ENCODE measurements around the gene C1QTNF8.

Gene C1QTNF8

DNA sequence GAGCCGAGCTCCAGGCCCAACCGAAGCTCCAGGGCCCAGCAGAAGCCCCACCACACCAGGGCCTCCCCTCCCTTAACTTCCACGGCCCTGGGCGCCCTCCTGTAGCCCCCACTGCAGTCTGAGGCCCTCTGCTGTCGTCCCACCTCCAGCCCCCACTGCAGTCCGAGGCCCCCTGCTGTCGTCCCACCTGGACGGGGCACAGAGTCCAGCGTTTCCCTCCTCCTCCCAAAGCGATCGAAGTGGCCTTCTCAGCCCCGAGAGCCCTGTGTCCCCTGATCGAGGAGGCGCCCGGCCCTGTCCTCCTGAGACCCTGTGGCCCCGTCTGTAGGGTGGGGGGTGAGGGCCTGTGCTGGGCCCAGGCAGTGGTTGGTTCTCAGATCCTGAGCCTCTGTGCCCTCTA is 31.1 kb upstream of the C1QTNF8 start:
- no peak for DNase-seq

DNA sequence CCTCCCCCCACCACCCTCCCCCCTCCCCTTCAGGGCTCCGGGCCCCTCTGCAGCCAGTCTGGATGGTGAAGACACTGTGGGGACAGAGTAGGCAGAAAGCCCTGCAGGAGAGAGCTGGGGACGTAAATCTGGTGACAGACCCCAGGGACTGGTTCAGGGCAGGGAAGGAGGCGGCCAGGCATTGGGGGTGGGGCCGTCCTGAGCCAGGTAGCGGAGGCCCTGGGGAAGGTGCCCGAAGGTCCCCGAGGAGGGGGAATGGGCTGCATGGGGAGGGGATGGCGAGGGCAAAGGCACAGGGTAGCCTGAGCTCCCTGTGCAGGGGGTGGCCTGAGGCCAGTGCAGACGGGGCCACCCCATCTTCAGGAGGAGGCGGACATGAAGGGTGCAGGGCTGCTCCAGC is 30.5 kb upstream of the C1QTNF8 start:
- DNase-seq: no peak

DNA sequence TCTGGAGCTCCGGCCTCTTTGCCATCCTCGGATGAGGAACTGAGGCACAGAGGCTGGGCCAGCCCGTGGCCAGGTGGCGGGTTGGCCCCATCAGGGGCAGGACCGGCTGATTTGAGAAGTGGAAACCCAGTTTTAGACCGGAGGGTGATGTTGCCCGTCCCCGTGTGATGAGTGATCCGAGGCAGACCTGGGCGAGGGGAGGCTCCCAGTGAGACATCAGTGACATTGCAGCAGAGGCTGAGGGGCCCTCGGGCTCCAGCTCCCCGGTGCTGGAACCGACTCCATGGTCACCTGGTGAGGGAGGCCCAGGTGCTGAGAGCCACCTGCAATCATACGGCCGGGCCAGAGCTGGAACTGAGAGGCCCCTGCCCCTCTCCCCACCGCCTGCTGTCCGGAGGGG is 30.0 kb upstream of the C1QTNF8 start:
- no peak for DNase-seq

DNA sequence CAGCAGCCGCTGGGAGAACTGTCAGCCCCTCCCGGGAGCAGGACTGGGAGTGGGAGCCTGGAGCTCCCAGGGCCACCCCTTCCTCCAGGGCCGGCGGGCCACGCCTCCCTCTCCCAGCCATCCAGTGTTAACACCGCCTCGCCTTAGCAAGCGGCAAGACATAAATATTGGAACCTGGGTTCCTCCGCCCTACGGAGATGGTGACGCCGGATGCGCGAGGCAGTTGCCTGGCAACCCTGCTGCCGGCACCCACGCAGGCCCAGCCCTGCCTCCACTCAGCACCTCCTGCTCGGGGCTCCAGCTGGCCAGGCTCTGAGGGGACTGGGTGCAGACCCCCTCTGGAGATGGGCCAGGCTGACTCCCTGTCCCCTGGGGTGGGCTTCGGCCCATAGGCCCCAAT is 29.4 kb upstream of the C1QTNF8 start:
- DNase-seq: no peak

DNA sequence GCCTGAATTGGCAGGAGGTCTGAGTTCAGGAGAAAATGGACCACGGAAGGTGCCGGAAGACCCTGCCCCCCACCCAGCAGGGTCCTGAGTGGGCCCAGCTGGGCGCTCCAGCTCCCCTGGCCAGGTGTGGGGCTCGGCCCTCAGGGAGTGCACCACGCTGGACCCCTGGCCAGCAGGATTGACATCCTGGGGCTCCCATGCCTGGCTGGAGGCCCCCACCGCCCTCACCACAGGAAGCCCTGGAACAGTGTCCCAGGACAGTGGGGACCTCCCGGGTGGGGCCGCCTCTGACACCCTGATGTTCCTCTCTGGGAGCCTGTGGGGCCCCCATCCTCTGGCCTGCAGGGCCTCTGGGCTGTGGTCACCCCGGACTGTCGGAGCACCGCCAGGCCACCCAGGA is 28.8 kb upstream of the C1QTNF8 start:
- DNase-seq: no peak

DNA sequence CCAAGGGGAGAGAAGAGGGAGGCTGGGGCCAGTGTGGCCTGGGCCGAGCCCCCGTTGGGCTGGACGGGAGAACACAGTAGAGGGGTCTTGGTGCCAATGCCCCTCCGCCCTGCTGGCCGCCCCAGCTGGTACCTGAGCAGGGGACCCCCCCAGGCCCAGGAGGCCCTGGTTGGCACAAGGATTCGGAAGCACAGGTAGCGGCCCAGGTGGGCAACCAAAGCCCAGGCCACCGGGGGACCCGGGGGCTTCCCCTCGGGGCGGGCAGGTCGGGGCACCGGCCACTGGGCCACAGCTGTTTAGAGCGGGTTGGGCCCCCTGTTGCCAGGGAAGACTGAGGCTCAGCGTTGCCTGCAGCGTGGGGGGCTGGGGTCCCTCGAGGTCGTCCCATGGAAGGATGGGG is 28.2 kb upstream of the C1QTNF8 start:
- no peak for DNase-seq

DNA sequence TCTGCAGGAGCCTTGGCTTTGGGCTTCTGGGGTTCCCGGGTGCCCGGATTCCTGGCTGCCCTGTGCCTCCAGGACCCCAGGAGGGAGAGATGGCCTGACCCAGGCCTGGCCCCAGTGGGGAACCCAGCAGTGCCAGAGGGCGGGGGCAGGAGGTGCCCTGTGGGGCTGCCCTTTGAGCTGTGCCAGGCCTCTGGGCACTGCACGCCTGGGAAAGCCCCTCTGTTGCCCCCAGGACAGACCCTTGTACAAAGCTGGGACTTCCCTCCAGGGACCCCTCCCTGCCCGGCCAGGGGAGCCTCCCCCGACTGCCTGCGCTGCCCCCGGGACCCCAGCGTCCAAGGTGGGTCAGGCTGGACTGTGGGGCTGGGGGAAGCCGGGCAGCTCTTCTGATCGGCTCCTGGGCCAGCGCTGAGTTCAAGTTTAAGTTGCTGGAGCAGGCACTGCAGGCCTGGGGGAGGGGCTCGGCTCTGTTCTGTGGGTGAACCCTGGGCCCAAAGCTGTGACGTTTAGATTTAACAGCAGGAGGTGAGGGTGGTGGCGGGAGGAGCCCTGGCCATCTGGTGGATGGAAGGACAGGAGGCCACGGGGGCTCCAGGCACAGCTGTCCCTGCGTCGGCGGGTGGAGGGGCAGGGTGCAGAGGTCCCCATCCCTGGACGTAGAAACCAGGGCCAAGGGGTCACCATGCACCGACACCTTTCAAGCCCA is 27.6 kb upstream of the C1QTNF8 start:
- DNase-seq: no peak

DNA sequence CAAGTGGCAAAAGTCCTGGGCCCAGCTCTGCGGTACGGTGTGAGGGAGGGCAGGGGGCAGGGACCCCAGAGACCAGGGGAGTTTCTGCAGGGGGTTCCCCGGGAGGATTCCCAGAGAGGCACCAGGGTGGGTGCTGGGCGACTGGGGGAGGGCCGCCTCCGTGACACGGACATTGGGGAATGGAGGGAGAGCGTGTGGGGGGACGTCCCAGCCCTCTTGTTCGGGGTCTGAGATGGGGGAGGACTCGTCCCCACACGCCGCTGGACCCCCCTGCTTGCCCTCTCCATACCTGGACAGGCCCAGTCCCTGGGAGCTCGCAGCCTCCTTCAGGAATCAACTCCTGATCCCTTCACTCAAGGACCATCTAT is 26.3 kb upstream of the C1QTNF8 start:
- DNase-seq: no peak

DNA sequence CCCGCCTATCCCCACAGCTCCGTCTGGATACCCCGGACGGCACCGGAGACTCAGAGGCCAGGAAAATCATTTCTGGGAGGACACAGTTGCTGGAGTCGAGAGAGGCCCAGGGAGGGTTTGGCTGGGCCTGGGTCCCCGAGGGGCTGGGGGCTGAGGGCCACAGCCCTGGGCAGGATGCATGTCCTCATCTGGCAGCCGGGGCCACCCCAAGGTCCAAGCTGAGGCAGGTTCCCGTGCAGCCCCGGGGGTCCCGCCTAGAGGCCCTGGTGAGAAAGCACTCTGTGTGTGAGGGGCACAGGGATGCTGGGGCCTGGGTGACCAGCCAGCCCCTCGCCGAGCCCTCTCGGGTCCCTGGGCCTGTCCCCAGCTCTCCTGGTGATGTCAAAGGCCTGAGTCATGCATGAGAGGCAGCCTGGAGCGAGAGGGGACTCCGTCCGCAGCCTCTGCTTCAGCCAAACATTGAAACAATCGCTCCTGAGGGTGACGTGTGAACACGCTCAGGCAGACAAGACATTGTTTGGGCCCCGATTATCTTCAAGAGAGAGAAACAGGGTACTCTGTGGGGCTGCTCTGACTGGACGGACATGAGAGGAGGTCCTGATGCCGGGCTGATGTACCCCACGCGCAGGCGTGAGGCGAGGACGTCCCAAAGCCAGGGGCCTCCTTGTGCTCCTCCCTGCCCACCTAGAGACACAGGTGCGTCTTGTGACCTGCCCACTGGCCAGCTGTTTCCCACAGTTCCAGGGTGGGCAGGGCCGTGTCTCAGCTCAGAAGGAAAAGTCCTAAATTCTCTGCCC is 25.8 kb upstream of the C1QTNF8 start:
- DNase-seq: no peak

DNA sequence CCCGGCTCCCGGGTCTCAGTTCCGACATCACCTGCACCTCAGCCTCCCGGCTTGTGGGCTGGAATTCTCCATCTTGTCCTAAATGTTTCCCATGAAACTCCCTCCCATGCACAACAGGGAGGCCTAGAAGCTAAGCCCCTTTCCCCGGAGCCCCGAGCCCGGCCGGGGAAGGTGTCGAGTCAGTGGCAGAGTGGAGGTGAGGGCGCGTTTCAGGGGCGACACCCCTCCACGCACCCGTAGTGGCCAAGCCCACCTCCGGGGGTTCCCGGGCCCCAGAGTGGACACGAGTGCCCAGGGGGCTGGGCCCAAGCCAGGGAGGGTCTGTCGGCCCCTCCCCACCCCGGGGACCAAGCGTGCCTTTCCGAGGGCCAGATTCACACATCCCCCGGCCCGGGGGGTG is 25.0 kb upstream of the C1QTNF8 start:
- DNase-seq: no peak

DNA sequence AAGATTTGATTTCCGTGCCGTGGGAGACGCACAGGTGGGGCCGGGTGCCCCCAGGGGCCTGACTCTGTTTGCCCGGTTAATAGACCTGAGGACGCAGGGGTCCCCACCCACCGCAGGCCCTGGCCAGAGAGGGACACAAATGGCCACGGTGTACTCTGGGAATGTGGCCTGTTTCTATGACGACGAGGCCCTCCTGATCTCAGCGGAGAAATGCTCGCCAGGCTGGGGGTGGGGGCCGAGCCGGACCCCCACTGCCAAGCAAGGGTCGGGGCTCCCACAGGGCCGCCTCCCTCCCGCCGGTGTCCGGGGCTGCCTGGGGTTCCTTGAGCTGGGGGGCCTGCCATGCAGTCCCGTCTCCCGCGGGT is 24.5 kb upstream of the C1QTNF8 start:
- DNase-seq: no peak

DNA sequence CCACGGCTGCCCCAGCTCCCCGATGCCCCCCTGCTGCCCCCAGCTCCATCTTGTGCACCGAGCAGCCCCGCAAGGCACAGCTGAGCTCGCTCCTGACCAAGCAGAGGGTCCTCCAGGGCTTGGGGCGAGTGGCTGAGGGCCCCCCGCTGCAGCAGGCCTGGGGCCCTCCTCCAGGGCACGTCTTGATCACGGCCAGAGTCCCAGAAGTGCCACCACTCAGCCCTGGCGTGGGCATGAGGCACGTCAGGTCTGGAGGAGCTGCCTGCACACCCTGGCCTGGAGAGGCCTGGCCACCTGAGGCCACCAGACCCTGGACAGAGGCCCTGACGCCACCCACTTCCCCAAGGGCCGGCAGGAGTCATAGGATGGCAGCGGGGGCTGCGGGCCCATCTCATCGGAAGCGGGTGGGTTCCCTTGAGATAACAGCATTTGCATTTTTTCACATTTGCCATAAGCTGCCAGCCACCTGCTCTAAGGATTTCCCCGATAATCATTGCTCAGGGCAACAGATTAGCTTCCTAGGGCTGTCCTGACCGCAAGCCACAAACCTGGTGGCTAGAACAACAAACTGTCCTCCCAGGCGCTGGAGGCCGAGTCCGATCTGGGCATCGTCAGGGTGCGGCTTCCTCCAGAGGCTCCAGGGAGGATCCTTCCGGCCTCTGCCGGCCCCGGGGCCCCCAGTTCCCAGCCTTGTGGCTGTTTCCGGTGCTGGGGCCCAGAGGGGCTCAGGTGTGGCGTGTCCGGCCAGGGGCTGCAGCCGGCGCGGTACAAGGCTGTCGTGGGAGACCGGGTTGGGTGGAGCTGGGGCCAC is 23.9 kb upstream of the C1QTNF8 start:
- no peak for DNase-seq

DNA sequence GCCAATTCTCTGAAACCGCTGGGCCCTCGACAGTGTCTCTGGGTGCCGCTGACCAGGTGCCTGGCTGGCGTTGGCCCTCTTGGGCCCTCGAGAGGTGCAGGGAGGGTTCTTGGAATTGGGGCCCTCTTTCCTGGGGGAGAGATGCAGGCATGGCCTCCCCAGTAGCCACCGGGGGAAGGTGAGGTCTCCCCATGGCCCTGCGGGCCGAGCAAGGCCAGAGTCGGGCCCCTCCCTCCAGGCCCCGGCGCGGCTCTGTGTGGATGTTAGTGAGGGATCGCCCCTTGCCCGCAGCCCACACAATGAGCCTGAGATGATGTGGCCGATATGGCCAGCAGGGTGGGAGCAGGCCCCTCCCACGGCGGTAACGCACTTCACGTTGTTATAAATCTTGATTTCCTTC is 23.1 kb upstream of the C1QTNF8 start:
- no peak for DNase-seq

DNA sequence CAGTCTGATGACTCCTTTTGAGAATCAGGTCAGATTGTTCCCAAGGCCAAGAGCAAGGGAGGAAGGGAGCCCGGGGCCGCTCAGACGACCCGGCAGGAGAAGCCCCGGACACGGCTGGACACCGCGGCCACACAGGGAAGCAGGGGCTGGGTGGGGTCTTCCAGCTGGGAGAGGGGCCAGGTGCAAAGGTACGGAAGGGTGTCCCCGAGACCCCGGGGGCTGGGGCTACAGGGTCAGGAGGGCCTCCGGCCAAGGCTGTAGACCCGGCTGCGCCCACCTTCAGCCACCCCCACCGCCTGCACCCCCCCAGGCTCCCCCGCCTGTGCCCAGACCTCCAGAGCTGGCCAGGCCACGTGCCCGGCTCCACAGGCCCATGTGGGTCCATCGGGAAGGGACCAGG is 21.9 kb upstream of the C1QTNF8 start:
- DNase-seq: no peak

DNA sequence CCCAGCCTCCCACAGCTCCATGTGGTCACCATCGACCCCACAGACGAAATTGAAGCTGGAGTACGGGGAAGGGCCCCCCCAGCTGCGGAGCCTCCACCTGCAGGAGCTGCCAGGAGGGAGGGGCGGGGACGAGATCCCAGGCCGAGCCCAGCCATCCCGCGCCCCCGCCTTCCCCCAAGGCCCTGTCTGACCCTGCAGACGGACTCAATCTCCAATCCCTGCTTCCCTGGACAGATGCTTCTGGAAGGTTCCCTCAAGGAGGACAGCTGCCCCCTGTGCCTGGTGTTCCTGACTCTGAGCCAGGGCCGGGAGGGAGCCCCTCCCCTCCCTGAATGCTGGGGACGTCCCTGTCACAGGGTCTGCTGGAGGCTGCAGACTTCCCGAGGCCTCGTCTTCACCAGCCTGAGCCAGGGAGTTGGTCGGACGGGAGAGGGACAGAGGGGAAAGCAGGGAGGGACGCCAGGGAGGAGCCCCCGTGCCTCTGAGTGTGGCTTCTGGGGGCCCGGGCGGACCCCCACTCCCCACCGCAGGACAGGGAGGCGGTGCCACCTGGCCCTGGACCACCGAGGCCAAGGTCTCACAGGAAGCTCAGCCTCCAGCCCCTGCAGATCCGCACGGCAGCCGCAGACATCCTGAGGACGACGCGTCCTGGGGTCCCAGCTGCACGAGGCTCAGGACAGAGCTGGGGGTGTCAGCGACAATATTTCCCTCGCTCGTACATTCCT is 21.3 kb upstream of the C1QTNF8 start:
- DNase-seq: no peak

DNA sequence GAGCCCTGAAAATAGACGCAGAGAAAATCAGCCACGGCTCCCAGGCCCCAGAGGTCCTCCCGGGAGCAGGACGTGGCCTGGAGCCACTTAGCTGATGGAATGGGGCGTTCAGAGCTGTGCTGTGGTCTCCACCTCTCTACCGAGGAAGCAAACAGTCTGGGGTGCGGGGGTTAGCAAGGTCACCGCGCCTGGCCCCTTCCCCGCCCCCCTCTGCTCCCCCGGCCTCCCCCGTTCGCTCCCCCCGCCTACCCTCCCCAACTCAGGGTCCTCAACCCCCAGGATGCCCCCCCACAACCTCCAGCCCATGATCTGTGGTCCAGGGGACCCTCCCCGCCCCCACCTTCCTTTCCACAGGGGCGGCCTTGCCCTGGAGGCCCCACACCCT is 20.6 kb upstream of the C1QTNF8 start:
- DNase-seq: no peak

DNA sequence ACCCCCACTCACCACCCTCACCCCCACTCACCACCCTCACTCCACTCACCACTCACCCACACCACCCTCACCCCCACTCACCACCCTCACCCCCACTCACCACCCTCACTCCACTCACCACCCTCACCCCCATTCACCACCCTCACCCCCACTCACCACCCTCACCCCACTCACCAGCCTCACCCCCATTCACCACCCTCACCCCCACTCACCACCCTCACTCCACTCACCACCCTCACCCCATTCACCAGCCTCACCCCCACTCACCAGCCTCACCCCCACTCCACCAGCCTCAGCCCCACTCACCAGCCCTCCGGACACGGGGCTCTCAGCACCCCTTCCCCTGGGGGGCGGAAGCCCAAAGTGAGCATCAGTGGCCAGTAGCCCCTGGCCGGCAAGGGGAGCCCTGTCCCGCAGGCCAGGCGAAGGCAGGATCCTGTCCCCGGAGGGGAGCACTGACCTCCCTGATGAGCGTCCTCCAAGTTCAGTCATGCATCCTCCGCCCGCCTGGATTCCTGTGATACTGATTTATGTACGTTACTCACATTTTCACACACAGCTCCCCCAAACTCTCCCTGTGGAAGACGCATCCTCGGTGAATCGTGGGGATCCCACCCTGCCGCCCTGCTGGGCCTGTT is 18.0 kb upstream of the C1QTNF8 start:
- DNase-seq: no peak

DNA sequence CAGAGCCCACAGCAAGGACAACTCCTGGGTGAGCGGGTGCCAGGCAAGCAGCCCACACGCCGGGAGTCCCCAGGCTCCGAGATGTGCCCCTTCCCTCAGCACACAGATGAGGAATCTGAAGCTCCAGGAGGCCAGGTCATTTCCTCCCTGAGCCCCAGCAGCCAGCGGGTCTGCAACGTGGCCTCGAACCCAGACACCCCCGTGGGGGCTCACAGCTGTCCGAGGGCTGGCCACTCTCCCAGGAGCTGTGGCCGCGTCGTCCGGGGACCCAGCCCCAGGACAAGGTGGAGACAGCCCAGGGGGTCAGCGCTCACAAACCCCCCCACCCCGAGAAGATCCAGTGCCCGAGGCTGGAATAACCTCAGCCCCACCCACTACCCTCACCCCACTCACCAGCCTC is 17.4 kb upstream of the C1QTNF8 start:
- no peak for DNase-seq

DNA sequence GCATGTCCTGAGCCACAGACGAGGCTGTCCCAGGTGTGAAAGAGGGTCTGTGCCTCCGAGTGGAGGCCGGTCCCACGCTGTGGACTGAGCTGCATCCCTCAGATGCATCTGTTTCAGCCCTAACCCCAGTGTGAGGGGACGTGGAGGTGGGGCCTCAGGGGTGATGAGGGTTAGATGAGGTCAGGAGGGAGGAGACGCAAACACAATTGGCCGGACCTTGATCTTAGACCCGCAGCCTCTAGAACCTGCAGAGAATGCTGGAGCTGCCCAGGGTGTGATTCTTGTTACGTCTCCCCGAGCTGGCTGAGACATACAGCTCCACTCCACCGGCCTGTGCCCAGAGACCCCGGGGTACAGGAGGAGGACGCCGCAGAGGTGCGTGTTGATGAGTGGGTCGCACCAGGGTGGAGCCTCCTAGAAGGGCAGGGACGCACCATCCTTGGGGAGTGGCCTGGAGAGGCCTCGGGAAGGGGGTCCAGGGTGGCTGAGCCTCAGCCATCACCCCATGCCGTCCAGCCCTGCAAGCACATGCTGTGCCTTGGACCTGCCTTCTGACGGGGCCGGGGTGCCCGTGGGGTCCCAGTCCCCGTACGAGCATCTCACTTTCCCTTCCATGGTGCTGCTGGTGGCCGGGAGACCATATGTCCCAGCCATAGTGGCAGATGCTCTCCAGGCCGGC is 16.6 kb upstream of the C1QTNF8 start:
- DNase-seq: no peak

DNA sequence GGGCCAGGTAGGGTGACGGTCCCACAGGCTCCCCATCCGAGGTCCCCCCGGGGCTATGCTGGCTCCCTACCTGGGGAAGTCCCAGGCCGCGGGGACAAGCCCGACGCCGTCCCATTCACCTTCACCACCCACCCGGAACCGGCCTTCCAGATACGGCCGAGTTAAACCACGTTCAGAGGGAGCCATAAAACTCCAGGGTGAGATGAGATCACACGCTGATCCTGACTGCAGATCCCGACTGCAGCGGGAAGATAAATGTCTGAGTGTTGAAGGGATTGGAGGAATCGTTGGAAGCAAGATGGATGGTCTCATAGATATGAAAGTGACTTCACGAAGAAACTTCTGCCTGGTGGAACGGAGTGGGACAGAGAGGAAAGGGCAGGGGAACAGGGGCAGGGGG is 13.6 kb upstream of the C1QTNF8 start:
- no peak for DNase-seq

DNA sequence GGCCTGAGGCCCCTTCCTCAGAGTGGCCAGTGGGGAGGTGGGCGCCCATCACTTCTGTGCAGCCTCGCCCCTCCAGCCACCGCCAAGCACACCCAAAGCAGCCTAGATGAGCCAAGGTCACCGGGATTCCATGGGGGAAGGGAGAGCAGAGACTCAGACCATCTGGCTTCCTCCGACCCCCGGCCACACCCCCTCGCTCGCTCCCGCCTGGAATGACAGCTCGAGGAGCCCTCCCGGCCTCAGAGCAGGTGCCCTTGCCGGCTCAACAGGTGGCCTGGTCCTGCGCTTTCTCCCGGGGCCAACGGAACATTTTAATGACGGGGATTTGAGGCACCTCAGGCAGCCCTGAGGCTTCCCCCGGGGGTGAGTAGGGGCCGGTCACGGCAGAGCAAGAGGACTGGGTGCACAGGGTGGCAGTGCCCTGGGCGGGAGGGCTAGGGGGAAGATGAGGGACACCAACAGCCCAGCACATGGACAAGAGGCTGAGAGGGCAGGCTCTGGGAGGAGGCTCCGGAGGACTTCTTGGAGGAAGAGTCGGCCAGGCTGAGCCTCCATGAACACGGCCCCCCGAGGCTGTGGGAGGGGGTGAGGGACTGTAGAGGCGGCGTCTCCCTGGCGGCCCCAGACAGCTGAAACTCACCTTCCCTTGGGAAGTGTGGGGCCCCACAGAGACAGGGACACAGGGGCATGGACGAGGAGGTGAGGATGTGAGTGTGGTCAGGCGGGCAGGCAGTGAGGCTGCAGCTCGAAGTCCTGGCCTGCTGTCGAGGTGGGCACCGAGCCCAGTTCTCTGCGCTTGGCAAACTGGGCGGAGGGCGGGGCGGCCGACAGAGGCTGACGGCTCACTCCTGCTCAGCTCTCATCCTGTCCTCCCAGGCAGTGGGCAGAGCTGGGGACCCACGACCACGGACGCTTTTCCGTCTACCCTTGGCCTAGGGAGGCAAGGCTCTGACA is 12.5 kb upstream of the C1QTNF8 start:
- no peak for DNase-seq
